Mammary microvascular endothelial cell (primary cell): ENCODE measurements around the gene CRY2. TPM values are rescaled to one million over a fixed set of nuclear protein-coding genes. Genes with fewer than 3 reads are reported as not detected.

Experiments used
- total RNA-seq: library from RNA; depleted of rRNA; stranded (reverse); fragments of >200 nt; gene quantifications from 2 replicates; pipeline ENCODE4 v1.2.3, GENCODE V29; 2015

CRY2 gene
- 5.1 and 6.7 TPM in 2 replicates for total RNA-seq

DNA sequence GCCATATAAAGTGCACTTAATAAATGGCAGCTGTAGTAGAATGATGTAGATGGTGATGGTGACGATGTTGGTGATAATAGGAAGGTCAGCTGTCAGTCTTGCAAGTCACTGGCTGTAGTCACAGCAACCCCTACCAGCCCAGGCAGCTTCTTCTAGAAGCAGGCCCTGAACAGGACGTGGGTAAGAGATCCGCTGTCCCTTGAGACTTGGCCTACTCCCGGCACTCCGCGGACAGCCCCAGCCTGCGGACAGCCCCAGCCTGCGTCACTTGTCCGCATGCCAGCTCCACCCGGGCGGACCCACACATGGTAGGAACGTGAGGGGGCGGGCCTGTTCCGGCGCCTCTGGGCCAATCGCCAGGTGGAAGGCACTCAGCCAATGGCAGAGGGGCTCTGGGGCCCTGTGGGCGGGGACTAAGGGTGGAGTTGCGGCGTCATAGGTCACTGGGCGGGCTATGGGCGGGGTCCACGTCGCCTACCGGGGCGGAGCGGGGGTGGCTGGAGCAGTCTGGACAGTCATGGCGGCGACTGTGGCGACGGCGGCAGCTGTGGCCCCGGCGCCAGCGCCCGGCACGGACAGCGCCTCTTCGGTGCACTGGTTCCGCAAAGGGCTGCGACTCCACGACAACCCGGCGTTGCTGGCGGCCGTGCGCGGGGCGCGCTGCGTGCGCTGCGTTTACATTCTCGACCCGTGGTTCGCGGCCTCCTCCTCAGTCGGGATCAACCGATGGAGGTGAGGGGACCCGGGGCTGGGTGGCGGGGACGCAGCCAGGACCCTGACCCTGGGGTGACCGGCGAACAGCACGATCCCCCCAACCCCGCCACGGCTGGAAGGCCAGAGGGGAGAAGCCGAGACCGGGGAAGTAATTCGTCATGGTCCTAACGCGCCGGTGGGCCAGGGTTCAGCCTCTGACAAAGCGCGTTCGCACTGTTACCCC is at the start of gene CRY2:
CRY2 (plus strand) TSS at position 502 of the 937 bp plus-strand sequence; CDS start at position 518, 16 bp downstream.

DNA sequence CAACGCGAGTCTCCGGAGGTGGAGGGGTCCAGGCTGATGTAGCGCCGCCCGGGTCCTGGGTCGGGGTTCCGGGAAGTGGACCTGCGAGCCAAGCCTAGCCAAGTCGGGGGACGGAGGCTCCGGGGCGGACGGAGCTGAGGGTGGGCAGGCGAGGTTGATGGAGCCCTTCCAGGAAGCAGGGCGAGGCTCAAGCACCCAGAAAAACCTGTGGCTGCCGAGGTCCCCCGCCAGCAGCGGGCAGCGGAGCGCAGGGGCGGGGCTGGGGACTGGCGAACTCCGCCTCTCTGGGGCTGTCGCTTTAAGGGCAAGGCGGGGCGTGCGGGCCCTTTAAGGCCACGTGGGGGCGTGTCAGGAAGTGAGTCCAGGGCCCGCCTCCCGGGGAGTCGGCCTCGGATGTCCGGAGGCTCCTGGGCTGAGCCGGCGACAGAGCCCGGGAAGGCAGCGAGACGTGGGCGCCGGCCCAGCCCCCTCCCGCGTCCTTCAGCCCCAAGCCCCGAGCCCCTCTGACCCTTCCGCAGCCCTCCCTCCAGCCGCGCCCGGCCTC is 42.4 kb upstream of the CRY2 start, which contains the start of gene SLC35C1:
SLC35C1 (plus strand) TSS at position 389 of the 544 bp plus-strand sequence. CDS start 653 bp downstream, outside the sequence.

DNA sequence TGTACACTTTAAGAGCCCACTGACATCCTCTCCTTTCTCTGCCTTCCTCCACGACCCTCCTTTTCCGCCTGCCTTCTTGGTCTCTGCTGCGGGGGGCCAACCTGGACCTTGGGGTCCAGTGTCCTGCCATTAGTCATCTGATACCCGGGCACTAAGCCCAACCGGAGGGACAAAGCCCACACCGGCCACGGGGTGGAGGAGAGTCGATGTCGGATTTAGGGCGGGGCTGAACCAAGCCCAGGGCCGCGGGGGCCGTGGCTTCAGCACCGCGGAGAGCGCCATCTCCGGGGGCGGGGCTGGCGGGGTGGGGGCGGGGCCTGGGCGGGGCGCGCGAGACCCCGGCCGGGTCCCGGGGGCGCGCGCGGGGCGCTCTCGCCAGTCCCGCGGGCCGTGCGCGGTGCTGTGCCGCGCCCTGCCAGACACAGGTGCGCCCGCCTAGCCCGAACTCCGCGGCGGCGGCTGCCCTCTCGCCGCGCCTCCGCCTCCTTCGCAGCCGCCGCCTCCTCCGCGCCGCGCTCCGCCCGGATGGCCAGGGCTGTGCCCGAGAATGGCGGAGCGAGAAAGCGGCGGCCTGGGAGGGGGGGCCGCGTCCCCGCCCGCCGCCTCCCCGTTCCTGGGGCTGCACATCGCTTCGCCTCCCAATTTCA is 38.1 kb downstream of the CRY2 start, which contains the start of gene MAPK8IP1:
MAPK8IP1 (plus strand) TSS at position 378 of the 647 bp plus-strand sequence; CDS start at position 548, 170 bp downstream.

DNA sequence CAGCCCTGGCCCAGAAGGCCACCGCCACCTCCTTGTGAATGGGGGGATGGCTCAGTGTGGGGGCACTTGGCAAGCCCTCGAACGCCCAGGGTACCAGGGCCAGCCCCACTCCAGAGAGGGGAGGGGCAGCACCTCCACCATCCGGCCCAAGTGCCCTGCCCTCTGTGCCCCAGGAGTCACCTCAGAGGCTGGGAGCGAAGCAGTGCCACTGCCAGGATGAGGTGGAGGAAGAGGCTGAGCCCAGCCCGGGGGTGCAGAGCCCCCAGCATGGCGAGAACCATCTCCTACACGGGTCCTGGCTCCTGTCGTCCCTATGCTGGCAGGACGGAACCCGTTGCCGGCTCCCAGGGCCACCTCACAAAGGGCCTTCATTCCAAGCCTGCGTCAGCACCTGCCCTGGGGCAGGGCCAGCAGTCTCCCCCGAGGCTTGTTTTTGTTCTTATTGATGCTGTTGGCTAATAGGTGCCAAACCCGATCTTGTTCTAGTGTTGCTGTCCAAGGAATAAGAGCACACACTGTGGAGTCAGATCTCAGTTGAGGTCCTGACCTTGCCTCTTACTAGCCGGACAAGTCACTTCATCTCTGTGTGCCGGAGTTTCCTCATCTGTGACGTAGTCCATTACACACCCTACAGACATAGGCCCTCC is 59.8 kb downstream of the CRY2 start, which contains the start of gene FREY1:
FREY1 (minus strand) TSS at position 307 of the 647 bp plus-strand sequence; CDS start at position 281, 26 bp downstream.

DNA sequence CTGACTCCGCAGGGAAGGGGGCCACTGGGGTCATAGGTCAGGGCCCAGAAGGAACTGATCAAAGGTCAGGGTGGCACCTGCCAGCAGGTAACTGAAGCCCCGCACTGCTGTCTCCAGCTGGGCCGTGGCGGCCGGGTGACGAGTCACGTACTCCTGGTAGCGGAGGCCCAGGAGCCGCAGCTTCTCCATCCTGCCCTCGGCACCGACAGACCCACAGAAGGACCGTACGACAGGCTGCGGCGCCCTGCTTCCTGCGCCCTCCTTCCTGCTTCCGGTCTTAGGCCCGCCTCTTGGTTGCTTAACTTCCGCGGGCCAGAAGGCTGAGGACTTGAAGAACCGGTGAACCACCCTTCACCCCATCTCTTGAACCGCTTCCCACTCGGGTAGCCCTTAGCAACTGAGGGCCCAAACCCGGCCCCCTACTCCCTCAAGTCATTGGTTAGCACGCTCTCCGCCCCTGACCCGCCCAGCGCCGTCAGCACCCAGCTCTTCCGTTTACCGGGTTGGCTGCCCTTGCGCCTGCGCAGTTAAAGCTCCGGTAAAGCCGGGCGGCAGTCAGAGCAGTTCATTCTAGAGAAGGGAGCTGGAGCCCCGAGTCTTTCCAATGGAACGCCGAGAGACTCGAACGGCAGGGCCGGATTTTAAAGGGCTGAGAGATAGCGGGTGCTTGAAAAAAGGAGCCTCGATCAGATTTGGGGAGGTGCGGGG is 70.5 kb downstream of the CRY2 start, which contains the start of gene PEX16:
PEX16 (minus strand) TSS at position 255 of the 708 bp plus-strand sequence; CDS start at position 189, 66 bp downstream.

DNA sequence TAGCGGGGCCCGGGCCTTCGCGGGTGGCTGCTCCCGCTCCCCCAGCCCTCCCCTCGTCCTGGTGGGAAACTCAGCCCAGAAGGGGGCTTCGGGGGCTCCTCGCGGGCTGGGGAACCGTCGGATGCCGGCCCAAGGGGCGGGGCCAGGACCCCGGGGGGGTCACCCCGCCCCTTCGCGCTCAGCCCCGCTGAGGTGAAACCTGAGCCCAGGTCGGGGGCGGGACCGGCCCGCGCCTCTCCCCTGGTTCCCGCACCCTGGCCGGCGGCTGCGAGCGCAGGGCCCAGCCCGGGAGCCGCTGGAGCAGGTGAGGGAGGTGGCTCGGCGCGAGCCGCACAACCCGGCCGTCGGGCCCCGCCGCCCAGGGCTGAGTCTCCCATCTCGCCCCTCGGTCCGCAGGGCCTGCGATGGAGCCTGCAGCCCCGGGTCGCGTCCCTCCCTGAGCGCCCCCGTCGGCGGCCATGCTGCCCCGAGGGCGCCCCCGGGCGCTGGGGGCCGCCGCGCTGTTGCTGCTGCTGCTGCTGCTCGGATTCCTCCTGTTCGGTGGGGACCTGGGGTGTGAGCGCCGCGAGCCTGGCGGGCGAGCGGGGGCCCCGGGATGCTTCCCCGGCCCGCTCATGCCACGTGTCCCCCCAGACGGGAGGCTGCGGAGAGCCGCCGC is 75.3 kb downstream of the CRY2 start, which contains the start of gene LARGE2:
LARGE2 (plus strand) TSS at position 232 of the 658 bp plus-strand sequence; CDS start at position 459, 227 bp downstream.

Other genes starting within 250 kb of the CRY2 start
- 2.9 and 3.9 TPM in 2 replicates for gene CHST1, start 181.9 kb upstream of the CRY2 start, total RNA-seq
- gene SLC35C1, start 42.3 kb upstream of the CRY2 start, total RNA-seq: 10.1 and 12.6 TPM in 2 replicates
- 2.2 and 3.5 TPM in 2 replicates for gene MAPK8IP1, start 38.2 kb downstream of the CRY2 start, total RNA-seq
- 0.34 TPM in 1 of 2 replicates, not detected in the other for gene FREY1, start 59.8 kb downstream of the CRY2 start, total RNA-seq
- gene PEX16, start 70.4 kb downstream of the CRY2 start, total RNA-seq: 22.1 and 24.2 TPM in 2 replicates
- gene LARGE2, start 75.2 kb downstream of the CRY2 start, total RNA-seq: not detected in 2 replicates